ENCODE data around the gene ABCE1.

The ABCE1 gene

DNA sequence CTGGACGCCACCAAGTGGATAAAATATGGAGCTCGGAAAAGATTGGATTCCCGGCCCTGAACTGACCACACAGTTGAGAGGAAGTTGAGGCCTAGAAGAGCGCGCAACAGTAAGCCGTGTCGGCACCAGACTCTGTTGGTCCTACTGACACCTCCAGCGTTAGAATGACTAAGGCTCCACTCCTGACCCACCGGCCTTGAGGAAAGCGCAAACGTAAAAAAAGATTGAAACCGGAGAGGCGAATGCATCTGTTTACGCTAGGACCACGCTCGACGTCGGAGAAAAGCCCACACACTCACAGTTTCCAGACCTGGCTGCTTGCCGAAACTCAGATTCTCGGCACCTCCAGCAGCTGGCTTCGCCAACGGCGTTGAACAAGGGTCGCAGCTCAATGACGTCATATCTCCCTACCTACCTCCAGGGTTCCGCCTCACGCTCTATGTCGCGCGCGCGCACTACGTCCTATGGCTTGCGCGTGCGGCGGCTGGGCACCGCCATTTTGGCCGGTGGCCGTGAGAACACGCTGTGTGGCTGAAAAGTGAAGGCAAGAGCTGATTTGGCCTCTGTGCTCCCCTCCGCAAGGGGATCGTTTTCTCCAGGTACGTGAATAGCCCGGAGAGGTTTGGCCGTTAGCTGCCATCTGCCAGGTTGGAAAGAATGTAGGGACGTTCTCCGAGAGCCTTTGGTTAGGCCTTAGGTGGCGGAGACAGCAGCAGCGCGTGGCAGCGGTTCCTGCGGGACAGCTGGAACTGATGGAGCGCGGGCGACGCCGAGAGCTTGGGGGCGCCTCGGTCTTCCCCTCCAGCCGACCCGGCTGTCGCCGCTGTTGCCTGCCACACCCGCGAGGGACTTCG is at the start of gene ABCE1, which contains the start of gene ANAPC10:
Gene ABCE1 (plus strand): TSS at position 491 of the 854 bp plus-strand sequence. CDS start 6,102 bp downstream, outside the sequence.
Gene ANAPC10 (minus strand): TSS at position 376 of the 854 bp plus-strand sequence. CDS start 2,097 bp downstream, outside the sequence.
- H3K4me3 Mint-ChIP-seq, result no peak within 1 kb of the TSS
- ATAC-seq (peak; percentile 96), DNase-seq (ENCODE audit: low spot score in 2 of 2) (peak; percentile 90 to 96)
- peak within 1 kb of the TSS; percentile 96 for H3K27ac Mint-ChIP-seq
- peaks cover 31% of the 10 kb centered on the region for H3K4me1 Mint-ChIP-seq
- peaks cover 48% of the 10 kb centered on the region for H3K36me3 Mint-ChIP-seq
- no peaks in the 10 kb centered on the region for H3K9me3 Mint-ChIP-seq

GRCh38 chr4:145048817-145049216 is 49.3 kb upstream of the ABCE1 start:
- no peak for ATAC-seq
- Mint-ChIP-seq H3K9me3 (no peaks in the 10 kb centered on the region), H3K36me3 (no peaks in the 10 kb centered on the region), H3K27ac (no peak overlapping the region), H3K4me1 (peaks cover 29% of the 10 kb centered on the region), H3K4me3 (no peak overlapping the region)
- no peak for DNase-seq (ENCODE audit: low spot score in 2 of 2)

GRCh38 chr4:145049241-145049640 is 48.9 kb upstream of the ABCE1 start:
- H3K36me3 Mint-ChIP-seq, result no peaks in the 10 kb centered on the region
- ATAC-seq (no peak), DNase-seq (ENCODE audit: low spot score in 2 of 2) (no peak)
- no peak overlapping the region for H3K4me3 Mint-ChIP-seq
- peaks cover 25% of the 10 kb centered on the region for H3K4me1 Mint-ChIP-seq
- no peak overlapping the region for H3K27ac Mint-ChIP-seq
- H3K9me3 Mint-ChIP-seq, result no peaks in the 10 kb centered on the region

- Mint-ChIP-seq H3K36me3 (no peaks in the 10 kb centered on the region), H3K4me1 (peaks cover 24% of the 10 kb centered on the region), H3K9me3 (no peaks in the 10 kb centered on the region), H3K4me3 (no peak overlapping the region), H3K27ac (no peak overlapping the region)
- ATAC-seq (peak; percentile 54), DNase-seq (ENCODE audit: low spot score in 2 of 2) (no peak)
These were observed 42.4 kb upstream of the ABCE1 start for GRCh38 chr4:145055533-145056257.

GRCh38 chr4:145056325-145057130 is 41.6 kb upstream of the ABCE1 start:
- ATAC-seq (no peak), DNase-seq (ENCODE audit: low spot score in 2 of 2) (no peak)
- peaks cover 2% of the 10 kb centered on the region for H3K36me3 Mint-ChIP-seq
- H3K4me3 Mint-ChIP-seq, result no peak overlapping the region
- H3K27ac Mint-ChIP-seq, result peak overlapping the region; percentile 24
- no peaks in the 10 kb centered on the region for H3K9me3 Mint-ChIP-seq
- peaks cover 24% of the 10 kb centered on the region for H3K4me1 Mint-ChIP-seq

- no peak overlapping the region for H3K27ac Mint-ChIP-seq
- no peaks in the 10 kb centered on the region for H3K9me3 Mint-ChIP-seq
- peaks cover 24% of the 10 kb centered on the region for H3K4me1 Mint-ChIP-seq
- no peak overlapping the region for H3K4me3 Mint-ChIP-seq
- ATAC-seq (no peak), DNase-seq (ENCODE audit: low spot score in 2 of 2) (no peak)
- H3K36me3 Mint-ChIP-seq, result peaks cover 13% of the 10 kb centered on the region
These were observed 39.9 kb upstream of the ABCE1 start for GRCh38 chr4:145058256-145058655.

DNA sequence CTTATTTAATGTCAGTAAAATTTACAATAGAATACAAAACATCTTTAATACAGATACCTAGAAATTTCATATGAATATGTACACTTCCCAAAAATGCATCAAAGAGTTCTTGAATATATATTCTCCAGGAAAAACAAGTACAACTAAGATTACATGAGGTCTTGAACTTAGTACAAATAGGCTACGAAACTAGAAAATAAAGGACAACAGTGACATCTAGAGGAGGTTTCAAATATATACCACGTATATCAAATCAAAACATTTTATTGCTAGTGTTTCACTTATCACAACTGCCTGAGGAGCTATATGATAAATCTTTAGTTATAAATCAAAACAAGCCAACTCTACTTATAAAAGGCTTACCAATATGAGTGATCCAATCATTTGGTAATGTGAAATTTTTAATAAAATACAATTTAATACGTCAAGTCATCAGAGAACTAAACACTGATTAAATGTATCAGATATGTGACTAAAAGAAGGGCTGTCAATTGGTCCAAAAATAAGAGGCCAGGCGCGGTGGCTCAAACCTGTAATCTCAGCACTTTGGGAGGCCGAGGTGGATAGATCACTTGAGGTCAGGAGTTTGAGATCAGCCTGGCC is 36.7 kb upstream of the ABCE1 start:
- H3K36me3 Mint-ChIP-seq, result peaks cover 23% of the 10 kb centered on the region
- peaks cover 11% of the 10 kb centered on the region for H3K4me1 Mint-ChIP-seq
- no peak overlapping the region for H3K27ac Mint-ChIP-seq
- ATAC-seq, result no peak
- H3K4me3 Mint-ChIP-seq, result no peak overlapping the region
- no peaks in the 10 kb centered on the region for H3K9me3 Mint-ChIP-seq
- no peak for DNase-seq (ENCODE audit: low spot score in 2 of 2)

DNA sequence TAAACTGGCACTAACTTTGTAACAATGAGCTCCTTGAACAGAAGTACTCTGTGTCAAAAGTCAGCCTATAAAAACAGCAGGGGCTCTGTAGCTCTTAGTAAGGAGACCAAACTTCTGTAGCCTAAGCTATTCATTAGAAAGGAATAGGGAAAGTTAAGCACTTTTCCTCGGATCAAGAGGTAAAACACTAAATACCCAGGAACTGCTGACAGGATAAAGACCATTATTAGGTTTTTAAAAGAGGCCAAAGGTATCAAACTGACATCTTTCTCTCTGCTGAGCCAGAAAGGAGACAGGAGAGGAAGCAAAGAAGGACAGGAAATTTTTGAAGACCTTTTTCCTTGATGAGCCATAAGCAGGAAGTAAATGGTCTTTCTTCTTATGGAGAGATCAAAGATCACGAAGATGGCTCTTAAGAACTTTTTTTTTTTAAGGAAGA is 32.0 kb upstream of the ABCE1 start:
- ATAC-seq, result no peak

GRCh38 chr4:145069361-145069760 is 28.8 kb upstream of the ABCE1 start:
- ATAC-seq (no peak), DNase-seq (ENCODE audit: low spot score in 2 of 2) (no peak)
- Mint-ChIP-seq H3K9me3 (no peaks in the 10 kb centered on the region), H3K27ac (no peak overlapping the region), H3K4me1 (peaks cover 7% of the 10 kb centered on the region), H3K36me3 (peaks cover under 1% of the 10 kb centered on the region), H3K4me3 (no peak overlapping the region)

More for the DNA sequence above, 32.0 kb upstream of the ABCE1 start:
- DNase-seq (ENCODE audit: low spot score in 2 of 2), result no peak
- Mint-ChIP-seq H3K4me3 (no peak overlapping the region), H3K27ac (peak overlapping the region; percentile 14), H3K4me1 (no peaks in the 10 kb centered on the region), H3K9me3 (no peaks in the 10 kb centered on the region), H3K36me3 (peaks cover 23% of the 10 kb centered on the region)

- no peak overlapping the region for H3K27ac Mint-ChIP-seq
- no peaks in the 10 kb centered on the region for H3K9me3 Mint-ChIP-seq
- H3K4me3 Mint-ChIP-seq, result no peak overlapping the region
- peaks cover 21% of the 10 kb centered on the region for H3K4me1 Mint-ChIP-seq
- DNase-seq (ENCODE audit: low spot score in 2 of 2) (no peak), ATAC-seq (peak; percentile 74)
- peaks cover 13% of the 10 kb centered on the region for H3K36me3 Mint-ChIP-seq
These were observed 26.6 kb upstream of the ABCE1 start for GRCh38 chr4:145071560-145071959.

- Mint-ChIP-seq H3K27ac (peak overlapping the region; percentile 29), H3K4me1 (peaks cover 40% of the 10 kb centered on the region), H3K36me3 (peaks cover 52% of the 10 kb centered on the region), H3K9me3 (no peaks in the 10 kb centered on the region), H3K4me3 (no peak overlapping the region)
- no peak for DNase-seq (ENCODE audit: low spot score in 2 of 2)
- peak; percentile 57 for ATAC-seq
These were observed 22.2 kb upstream of the ABCE1 start for GRCh38 chr4:145075742-145076468.

DNA sequence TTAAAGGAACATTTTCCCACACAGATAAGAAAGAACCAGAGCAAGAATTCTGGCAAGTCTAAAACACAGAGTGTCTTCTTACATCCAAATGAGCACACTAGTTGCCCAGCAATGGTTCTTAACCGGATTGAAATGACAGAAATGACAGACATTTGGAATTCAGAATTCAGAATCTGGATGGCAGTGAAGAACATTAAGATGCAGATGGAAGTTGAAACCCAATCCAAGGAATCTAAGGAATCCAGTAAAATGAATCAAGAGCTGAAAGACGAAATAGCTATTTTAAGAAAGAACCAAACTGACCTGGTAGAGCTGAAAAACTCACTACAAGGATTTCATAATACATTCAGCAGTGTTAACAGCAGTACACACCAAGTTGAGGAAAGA is 21.6 kb upstream of the ABCE1 start:
- H3K9me3 Mint-ChIP-seq, result no peaks in the 10 kb centered on the region
- ATAC-seq, result no peak
- peaks cover 58% of the 10 kb centered on the region for H3K36me3 Mint-ChIP-seq
- H3K27ac Mint-ChIP-seq, result peak overlapping the region; percentile 29
- no peak for DNase-seq (ENCODE audit: low spot score in 2 of 2)
- no peak overlapping the region for H3K4me3 Mint-ChIP-seq
- H3K4me1 Mint-ChIP-seq, result peaks cover 39% of the 10 kb centered on the region

- Mint-ChIP-seq H3K4me3 (no peak overlapping the region), H3K27ac (no peak overlapping the region), H3K4me1 (peaks cover 26% of the 10 kb centered on the region), H3K9me3 (no peaks in the 10 kb centered on the region), H3K36me3 (peaks cover 80% of the 10 kb centered on the region)
- no peak for ATAC-seq
- no peak for DNase-seq (ENCODE audit: low spot score in 2 of 2)
These were observed 16.4 kb upstream of the ABCE1 start for GRCh38 chr4:145081756-145082155.

- DNase-seq (ENCODE audit: low spot score in 2 of 2) (no peak), ATAC-seq (peak; percentile 68)
- no peaks in the 10 kb centered on the region for H3K9me3 Mint-ChIP-seq
- peaks cover 78% of the 10 kb centered on the region for H3K36me3 Mint-ChIP-seq
- peaks cover 21% of the 10 kb centered on the region for H3K4me1 Mint-ChIP-seq
- no peak overlapping the region for H3K27ac Mint-ChIP-seq
- H3K4me3 Mint-ChIP-seq, result no peak overlapping the region
These were observed 14.1 kb upstream of the ABCE1 start for GRCh38 chr4:145083891-145084605.

Data from stimulated activated effector memory CD8-positive, alpha-beta T cell treated with anti-CD3 and anti-CD28 coated beads, Interleukin-12 subunit alpha, Interleukin-12 subunit beta, amount 100 ng/mL, for 72 hours (primary cell).